Gastrocnemius medialis (tissue), 4 donors: ENCODE measurements around the gene SLC6A6. TPM values are rescaled to one million over a fixed set of nuclear protein-coding genes. Genes with fewer than 3 reads are reported as not detected.
"Not testable (repeated sequence)": the region's sequence is repeated elsewhere in the genome, so short reads cannot be mapped to it uniquely, and the experiment has no call there.

Source experiments
- ATAC-seq, 2 donors: fragments of 150-250 bp; one replicate each; pipeline ENCODE4 v1.9.1; 2016
- DNase-seq, 2 donors: peaks; one replicate each; pipeline ENCODE4 v3.0.0-alpha.2; 2019
- H3K27ac ChIP-seq, 4 donors: fragments of 200-600 bp; sonication (generic); 1 replicate in 1 of 4; 2 replicates in 3 of 4; pipeline ENCODE4 v1.5.1; 2016 to 2018; ENCODE audit warnings: mild to moderate bottlenecking in 2 of 4, moderate library complexity in 1 of 4
- H3K27me3 ChIP-seq, 3 donors: fragments of 200-600 bp; sonication (generic) in 2 of 3; 1 replicate in 1 of 3; 2 replicates in 2 of 3; pipeline versions ENCODE4 v1.5.1 to v1.6.0; 2016 to 2019; ENCODE audit warnings: mild to moderate bottlenecking in 1 of 3, moderate library complexity in 1 of 3
- H3K36me3 ChIP-seq, 2 donors: fragments of 200-600 bp; sonication (generic) in 1 of 2; one replicate each; pipeline ENCODE4 v1.5.1; 2017 to 2018
- H3K4me1 ChIP-seq, 2 donors: fragments of 200-600 bp; sonication (generic) in 1 of 2; one replicate each; pipeline ENCODE4 v1.5.1; 2016 to 2017; ENCODE audit warnings: mild to moderate bottlenecking in 2 of 2
- H3K4me3 ChIP-seq, 4 donors: fragments of 200-600 bp; sonication (generic) in 3 of 4; 1 replicate in 1 of 4; 2 replicates in 3 of 4; pipeline ENCODE4 v1.5.1; 2016 to 2019; ENCODE audit warnings: mild to moderate bottlenecking in 2 of 4
- H3K9me3 ChIP-seq, 3 donors: fragments of 200-600 bp; sonication (generic) in 2 of 3; 1 replicate in 1 of 3; 2 replicates in 2 of 3; pipeline ENCODE4 v1.5.1; 2016 to 2019
- POLR2A ChIP-seq, 2 donors: fragments of 450-650 bp; IDR thresholded peaks; one replicate each; pipeline ENCODE4 v1.6.1; 2017; ENCODE audit warnings: antibody characterized with exemption in 2 of 2, mild to moderate bottlenecking in 2 of 2, moderate library complexity in 2 of 2
- in situ Hi-C, 4 donors: fragments of 200-750 bp; cut with MboI; loops; one replicate each; pipeline versions ENCODE4 v1.15.0 to v1.8.0; 2017; ENCODE audit warnings: low sequenced_read_pairs in 4 of 4
- intact Hi-C: fragments of 100-400 bp; cut with DNase I; formaldehyde crosslinking; loops from one replicate; pipeline ENCODE4 v1.15.1; 2023; ENCODE audit warnings: low total_unique reads
- total RNA-seq, 4 donors: library from RNA; depleted of rRNA; stranded (reverse); fragments of >200 nt; gene quantifications; one replicate each; pipeline versions ENCODE4 v1.1.0 to v1.2.3, GENCODE V29; 2016
- TF ChIP-seq, protein P1 (sequence below), 5 experiments: fragments of 450-650 bp in 3 of 5; fragments of 200-600 bp in 2 of 5; sonication (generic) in 2 of 5; IDR thresholded peaks in 4 of 5; conservative IDR thresholded peaks in 1 of 5; 1 replicate in 4 of 5; 2 replicates in 1 of 5; pipeline ENCODE4 v1.5.1; 2016 to 2019; ENCODE audit warnings: antibody characterized with exemption in 5 of 5, mild to moderate bottlenecking in 3 of 5, moderate library complexity in 3 of 5

Gene SLC6A6
- total RNA-seq, 4 donors from 2014 or later: 42.1 to 119 (median 88.7) TPM

- DNase-seq (no peak), ATAC-seq (no peak)
- Histone ChIP-seq H3K4me3 (no peak overlapping the region), H3K9me3 (no peaks in the 10 kb centered on the region), H3K27me3 (no peaks in the 10 kb centered on the region), H3K27ac (peak overlapping the region in 3 of 4 donors; percentile 37 to 61 (median 53)), H3K36me3 (peaks cover 0 to 19% of the 10 kb centered on the region in 2 donors), H3K4me1 (peaks cover 0 to 4% of the 10 kb centered on the region in 2 donors)
- TF ChIP-seq, protein P1, sequence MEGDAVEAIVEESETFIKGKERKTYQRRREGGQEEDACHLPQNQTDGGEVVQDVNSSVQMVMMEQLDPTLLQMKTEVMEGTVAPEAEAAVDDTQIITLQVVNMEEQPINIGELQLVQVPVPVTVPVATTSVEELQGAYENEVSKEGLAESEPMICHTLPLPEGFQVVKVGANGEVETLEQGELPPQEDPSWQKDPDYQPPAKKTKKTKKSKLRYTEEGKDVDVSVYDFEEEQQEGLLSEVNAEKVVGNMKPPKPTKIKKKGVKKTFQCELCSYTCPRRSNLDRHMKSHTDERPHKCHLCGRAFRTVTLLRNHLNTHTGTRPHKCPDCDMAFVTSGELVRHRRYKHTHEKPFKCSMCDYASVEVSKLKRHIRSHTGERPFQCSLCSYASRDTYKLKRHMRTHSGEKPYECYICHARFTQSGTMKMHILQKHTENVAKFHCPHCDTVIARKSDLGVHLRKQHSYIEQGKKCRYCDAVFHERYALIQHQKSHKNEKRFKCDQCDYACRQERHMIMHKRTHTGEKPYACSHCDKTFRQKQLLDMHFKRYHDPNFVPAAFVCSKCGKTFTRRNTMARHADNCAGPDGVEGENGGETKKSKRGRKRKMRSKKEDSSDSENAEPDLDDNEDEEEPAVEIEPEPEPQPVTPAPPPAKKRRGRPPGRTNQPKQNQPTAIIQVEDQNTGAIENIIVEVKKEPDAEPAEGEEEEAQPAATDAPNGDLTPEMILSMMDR (IDR thresholded peaks at IDR 0.05 in 4 of 5, conservative IDR thresholded peaks at IDR 0.05 in 1 of 5): no peak
- no peak for TF ChIP-seq POLR2A (IDR thresholded peaks at IDR 0.05)
- in situ Hi-C loops (loop anchor here in 2 of 4 donors (5.0 kb wide), 1 partner anchor 34 kb away; no protein-coding TSS in a partner anchor), intact Hi-C loops (no loop called here)
These were observed 110.5 kb downstream of the SLC6A6 start for GRCh38 chr3:14512942-14513327.

- in situ Hi-C loops: loop anchor here in 2 of 4 donors (5.0 kb wide), 1 partner anchor 34 kb away; no protein-coding TSS in a partner anchor
- no peak for ATAC-seq
- Histone ChIP-seq H3K4me1 (peaks cover 0 to 4% of the 10 kb centered on the region in 2 donors), H3K27ac (peak overlapping the region in 2 of 4 donors; percentile 53 to 61), H3K27me3 (no peaks in the 10 kb centered on the region), H3K36me3 (peaks cover 0 to 27% of the 10 kb centered on the region in 2 donors), H3K9me3 (no peaks in the 10 kb centered on the region), H3K4me3 (no peak overlapping the region)
- intact Hi-C loops: no loop called here
- no peak for DNase-seq
- TF ChIP-seq, protein P1 (IDR thresholded peaks at IDR 0.05 in 4 of 5, conservative IDR thresholded peaks at IDR 0.05 in 1 of 5): no peak
- no peak for TF ChIP-seq POLR2A (IDR thresholded peaks at IDR 0.05)
These were observed 111.3 kb downstream of the SLC6A6 start for GRCh38 chr3:14513566-14514322.

DNA sequence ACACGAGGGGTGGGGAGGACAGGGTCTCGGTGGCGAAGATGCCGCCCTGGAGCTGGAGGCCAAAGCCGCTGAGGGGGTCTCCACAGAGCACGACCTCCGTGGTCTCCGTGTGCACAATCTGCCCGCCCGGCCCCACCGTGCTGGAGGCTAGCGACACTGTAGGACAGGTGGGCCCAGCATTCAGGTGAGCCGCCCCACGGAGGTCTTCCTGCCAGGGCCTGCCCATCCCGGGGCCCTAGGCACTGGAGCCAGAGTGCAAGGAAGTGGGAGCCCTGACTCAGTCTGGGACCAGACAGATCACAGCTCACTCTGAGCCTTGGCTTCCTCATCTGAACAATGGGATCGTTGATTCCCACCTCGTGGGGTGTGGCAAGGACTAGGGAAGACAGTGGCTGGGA is 111.9 kb downstream of the SLC6A6 start:
- peaks cover 0 to under 1% of the 10 kb centered on the region in 2 donors for H3K4me1 ChIP-seq
- no peaks in the 10 kb centered on the region for H3K9me3 ChIP-seq
- no peak for DNase-seq
- in situ Hi-C loops: loop anchor here in 2 of 4 donors (5.0 kb wide), 1 partner anchor 33 kb away; no protein-coding TSS in a partner anchor
- H3K27ac ChIP-seq: no peak overlapping the region
- H3K27me3 ChIP-seq: no peaks in the 10 kb centered on the region
- TF ChIP-seq, protein P1 (IDR thresholded peaks at IDR 0.05 in 4 of 5, conservative IDR thresholded peaks at IDR 0.05 in 1 of 5): no peak
- TF ChIP-seq POLR2A (IDR thresholded peaks at IDR 0.05): no peak
- ATAC-seq: no peak
- intact Hi-C loops: no loop called here
- H3K36me3 ChIP-seq: peaks cover 0 to 33% of the 10 kb centered on the region in 2 donors
- no peak overlapping the region for H3K4me3 ChIP-seq

GRCh38 chr3:14515526-14515925 is 113.1 kb downstream of the SLC6A6 start:
- H3K27ac ChIP-seq, DNase-seq, H3K9me3 ChIP-seq, H3K4me3 ChIP-seq, in situ Hi-C loops, H3K4me1 ChIP-seq, ATAC-seq, H3K27me3 ChIP-seq, intact Hi-C loops: not testable (repeated sequence)
- peaks cover 0 to 43% of the 10 kb centered on the region in 2 donors for H3K36me3 ChIP-seq

DNA sequence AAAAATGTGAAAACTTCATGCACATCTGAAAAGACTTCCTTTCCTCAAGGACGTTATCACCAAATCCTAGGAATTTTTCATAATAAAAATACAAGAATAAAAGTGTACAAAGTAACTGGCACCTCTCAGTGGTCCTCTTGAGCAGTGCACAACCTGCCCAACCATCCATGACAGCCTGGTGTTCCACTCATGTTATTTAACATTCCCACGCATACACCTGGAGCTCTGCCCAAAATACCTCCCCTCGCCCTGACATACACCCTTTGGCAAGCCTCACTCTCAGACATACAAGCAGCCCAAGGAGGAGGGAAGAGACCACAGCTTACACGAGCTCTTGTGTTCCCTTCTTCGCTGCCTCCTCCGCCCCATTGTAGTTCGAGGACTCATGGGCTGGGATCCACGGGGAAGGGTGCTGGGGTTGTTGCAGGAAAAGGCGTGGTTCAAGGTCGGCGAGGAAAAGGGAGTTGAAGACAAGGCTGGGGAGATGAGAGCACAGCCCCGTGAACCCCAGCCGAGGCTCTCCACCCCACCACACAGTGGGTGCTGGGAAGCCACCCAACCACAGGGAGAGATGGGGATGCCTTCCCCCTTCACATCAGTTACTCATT is 114.4 kb downstream of the SLC6A6 start:
- peak overlapping the region in 1 of 4 donors; percentile 9 for H3K27ac ChIP-seq
- intact Hi-C loops: no loop called here
- H3K36me3 ChIP-seq: peaks cover 0 to 43% of the 10 kb centered on the region in 2 donors
- ATAC-seq (no peak), DNase-seq (peak in 1 of 2 donors; percentile 9)
- no peaks in the 10 kb centered on the region for H3K27me3 ChIP-seq
- no peak overlapping the region for H3K4me3 ChIP-seq
- peaks cover 9 to 13% of the 10 kb centered on the region in 2 donors for H3K4me1 ChIP-seq
- in situ Hi-C loops: no loop called here
- TF ChIP-seq, protein P1 (IDR thresholded peaks at IDR 0.05 in 4 of 5, conservative IDR thresholded peaks at IDR 0.05 in 1 of 5): no peak
- TF ChIP-seq POLR2A (IDR thresholded peaks at IDR 0.05): no peak
- H3K9me3 ChIP-seq: no peaks in the 10 kb centered on the region
